ENCODE data around the gene BAG5. TPM values are rescaled to one million over a fixed set of nuclear protein-coding genes. Genes with fewer than 3 reads are reported as not detected.

Gene BAG5
- total RNA-seq, 1 experiment from 2014 or later, result 29.2 TPM

- TF ChIP-seq, protein P1, sequence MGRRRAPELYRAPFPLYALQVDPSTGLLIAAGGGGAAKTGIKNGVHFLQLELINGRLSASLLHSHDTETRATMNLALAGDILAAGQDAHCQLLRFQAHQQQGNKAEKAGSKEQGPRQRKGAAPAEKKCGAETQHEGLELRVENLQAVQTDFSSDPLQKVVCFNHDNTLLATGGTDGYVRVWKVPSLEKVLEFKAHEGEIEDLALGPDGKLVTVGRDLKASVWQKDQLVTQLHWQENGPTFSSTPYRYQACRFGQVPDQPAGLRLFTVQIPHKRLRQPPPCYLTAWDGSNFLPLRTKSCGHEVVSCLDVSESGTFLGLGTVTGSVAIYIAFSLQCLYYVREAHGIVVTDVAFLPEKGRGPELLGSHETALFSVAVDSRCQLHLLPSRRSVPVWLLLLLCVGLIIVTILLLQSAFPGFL (CRISPR knock-in tag; IDR thresholded peaks at IDR 0.05; ENCODE audit: borderline replicate concordance), result no peak
- TF ChIP-seq ZNF232 (CRISPR knock-in tag; IDR thresholded peaks at IDR 0.05), result peak; percentile 30; the same call in 1 of the 2 replicates
- TF ChIP-seq MXD4 (CRISPR knock-in tag; IDR thresholded peaks at IDR 0.05; ENCODE audit: borderline replicate concordance), result no peak
- TF ChIP-seq ZBTB21 (CRISPR knock-in tag; IDR thresholded peaks at IDR 0.05; ENCODE audit: borderline replicate concordance), result peak; percentile 86
- 0 out of 2 replicates have a peak, but pooled peaks have one; percentile 31 for TF ChIP-seq TP53 (CRISPR knock-in tag; IDR thresholded peaks at IDR 0.05)
- TF ChIP-seq GABPB1 (CRISPR knock-in tag; IDR thresholded peaks at IDR 0.05), result no peak
- TF ChIP-seq HMGA2 (CRISPR knock-in tag; IDR thresholded peaks at IDR 0.05), result no peak
- TF ChIP-seq, protein P2, sequence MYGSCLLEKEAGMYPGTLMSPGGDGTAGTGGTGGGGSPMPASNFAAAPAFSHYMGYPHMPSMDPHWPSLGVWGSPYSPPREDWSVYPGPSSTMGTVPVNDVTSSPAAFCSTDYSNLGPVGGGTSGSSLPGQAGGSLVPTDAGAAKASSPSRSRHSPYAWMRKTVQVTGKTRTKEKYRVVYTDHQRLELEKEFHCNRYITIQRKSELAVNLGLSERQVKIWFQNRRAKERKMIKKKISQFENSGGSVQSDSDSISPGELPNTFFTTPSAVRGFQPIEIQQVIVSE (CRISPR knock-in tag; IDR thresholded peaks at IDR 0.05; ENCODE audit: borderline replicate concordance), result no peak
- peak; percentile 76; the same call in 1 of the 2 replicates for TF ChIP-seq FOXK1 (CRISPR knock-in tag; IDR thresholded peaks at IDR 0.05)
- TF ChIP-seq CREM (CRISPR knock-in tag; IDR thresholded peaks at IDR 0.05), result peak; percentile 50; the same call in 1 of the 2 replicates
- TF ChIP-seq, protein P3, sequence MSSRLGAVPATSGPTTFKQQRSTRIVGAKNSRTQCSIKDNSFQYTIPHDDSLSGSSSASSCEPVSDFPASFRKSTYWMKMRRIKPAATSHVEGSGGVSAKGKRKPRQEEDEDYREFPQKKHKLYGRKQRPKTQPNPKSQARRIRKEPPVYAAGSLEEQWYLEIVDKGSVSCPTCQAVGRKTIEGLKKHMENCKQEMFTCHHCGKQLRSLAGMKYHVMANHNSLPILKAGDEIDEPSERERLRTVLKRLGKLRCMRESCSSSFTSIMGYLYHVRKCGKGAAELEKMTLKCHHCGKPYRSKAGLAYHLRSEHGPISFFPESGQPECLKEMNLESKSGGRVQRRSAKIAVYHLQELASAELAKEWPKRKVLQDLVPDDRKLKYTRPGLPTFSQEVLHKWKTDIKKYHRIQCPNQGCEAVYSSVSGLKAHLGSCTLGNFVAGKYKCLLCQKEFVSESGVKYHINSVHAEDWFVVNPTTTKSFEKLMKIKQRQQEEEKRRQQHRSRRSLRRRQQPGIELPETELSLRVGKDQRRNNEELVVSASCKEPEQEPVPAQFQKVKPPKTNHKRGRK (CRISPR knock-in tag; IDR thresholded peaks at IDR 0.05; ENCODE audit: borderline replicate concordance), result no peak
Observed at GRCh38 chr14:103521951-103522563, 40.4 kb downstream of the BAG5 start (continued).

GRCh38 chr14:103521438-103521950 lies 41.0 kb downstream of the BAG5 start:
- TF ChIP-seq, protein P4, sequence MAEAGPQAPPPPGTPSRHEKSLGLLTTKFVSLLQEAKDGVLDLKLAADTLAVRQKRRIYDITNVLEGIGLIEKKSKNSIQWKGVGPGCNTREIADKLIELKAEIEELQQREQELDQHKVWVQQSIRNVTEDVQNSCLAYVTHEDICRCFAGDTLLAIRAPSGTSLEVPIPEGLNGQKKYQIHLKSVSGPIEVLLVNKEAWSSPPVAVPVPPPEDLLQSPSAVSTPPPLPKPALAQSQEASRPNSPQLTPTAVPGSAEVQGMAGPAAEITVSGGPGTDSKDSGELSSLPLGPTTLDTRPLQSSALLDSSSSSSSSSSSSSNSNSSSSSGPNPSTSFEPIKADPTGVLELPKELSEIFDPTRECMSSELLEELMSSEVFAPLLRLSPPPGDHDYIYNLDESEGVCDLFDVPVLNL (CRISPR knock-in tag; IDR thresholded peaks at IDR 0.05; ENCODE audit: borderline replicate concordance, low read depth), result peak; percentile 35; the same call in 1 of the 2 replicates
- TF ChIP-seq, protein P5, sequence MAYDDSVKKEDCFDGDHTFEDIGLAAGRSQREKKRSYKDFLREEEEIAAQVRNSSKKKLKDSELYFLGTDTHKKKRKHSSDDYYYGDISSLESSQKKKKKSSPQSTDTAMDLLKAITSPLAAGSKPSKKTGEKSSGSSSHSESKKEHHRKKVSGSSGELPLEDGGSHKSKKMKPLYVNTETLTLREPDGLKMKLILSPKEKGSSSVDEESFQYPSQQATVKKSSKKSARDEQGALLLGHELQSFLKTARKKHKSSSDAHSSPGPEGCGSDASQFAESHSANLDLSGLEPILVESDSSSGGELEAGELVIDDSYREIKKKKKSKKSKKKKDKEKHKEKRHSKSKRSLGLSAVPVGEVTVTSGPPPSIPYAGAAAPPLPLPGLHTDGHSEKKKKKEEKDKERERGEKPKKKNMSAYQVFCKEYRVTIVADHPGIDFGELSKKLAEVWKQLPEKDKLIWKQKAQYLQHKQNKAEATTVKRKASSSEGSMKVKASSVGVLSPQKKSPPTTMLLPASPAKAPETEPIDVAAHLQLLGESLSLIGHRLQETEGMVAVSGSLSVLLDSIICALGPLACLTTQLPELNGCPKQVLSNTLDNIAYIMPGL (CRISPR knock-in tag; IDR thresholded peaks at IDR 0.05), result no peak
- TF ChIP-seq, protein P6, sequence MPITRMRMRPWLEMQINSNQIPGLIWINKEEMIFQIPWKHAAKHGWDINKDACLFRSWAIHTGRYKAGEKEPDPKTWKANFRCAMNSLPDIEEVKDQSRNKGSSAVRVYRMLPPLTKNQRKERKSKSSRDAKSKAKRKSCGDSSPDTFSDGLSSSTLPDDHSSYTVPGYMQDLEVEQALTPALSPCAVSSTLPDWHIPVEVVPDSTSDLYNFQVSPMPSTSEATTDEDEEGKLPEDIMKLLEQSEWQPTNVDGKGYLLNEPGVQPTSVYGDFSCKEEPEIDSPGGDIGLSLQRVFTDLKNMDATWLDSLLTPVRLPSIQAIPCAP (CRISPR knock-in tag; IDR thresholded peaks at IDR 0.05), result peak; percentile 33; the same call in 1 of the 2 replicates
- TF ChIP-seq, protein P7, sequence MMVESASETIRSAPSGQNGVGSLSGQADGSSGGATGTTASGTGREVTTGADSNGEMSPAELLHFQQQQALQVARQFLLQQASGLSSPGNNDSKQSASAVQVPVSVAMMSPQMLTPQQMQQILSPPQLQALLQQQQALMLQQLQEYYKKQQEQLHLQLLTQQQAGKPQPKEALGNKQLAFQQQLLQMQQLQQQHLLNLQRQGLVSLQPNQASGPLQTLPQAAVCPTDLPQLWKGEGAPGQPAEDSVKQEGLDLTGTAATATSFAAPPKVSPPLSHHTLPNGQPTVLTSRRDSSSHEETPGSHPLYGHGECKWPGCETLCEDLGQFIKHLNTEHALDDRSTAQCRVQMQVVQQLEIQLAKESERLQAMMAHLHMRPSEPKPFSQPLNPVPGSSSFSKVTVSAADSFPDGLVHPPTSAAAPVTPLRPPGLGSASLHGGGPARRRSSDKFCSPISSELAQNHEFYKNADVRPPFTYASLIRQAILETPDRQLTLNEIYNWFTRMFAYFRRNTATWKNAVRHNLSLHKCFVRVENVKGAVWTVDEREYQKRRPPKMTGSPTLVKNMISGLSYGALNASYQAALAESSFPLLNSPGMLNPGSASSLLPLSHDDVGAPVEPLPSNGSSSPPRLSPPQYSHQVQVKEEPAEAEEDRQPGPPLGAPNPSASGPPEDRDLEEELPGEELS (CRISPR knock-in tag; IDR thresholded peaks at IDR 0.05), result peak; percentile 24; the same call in 1 of the 2 replicates
- no peak for TF ChIP-seq PRRX2 (CRISPR knock-in tag; IDR thresholded peaks at IDR 0.05)
- peaks cover 22% of the 10 kb centered on the region for H3K4me1 Mint-ChIP-seq
- no peak overlapping the region for H3K4me3 Mint-ChIP-seq
- POLR2A ChIA-PET, result interaction anchor here (1.3 to 8.3 kb wide), 3 partner anchors 8 to 20 kb away, joined by 4 to 65 read pairs (median 5); partner anchors contain the start of gene TRMT61A
- ATAC-seq, result no peak
- peaks cover 27% of the 10 kb centered on the region for H3K27me3 Mint-ChIP-seq (ENCODE audit: low read depth)
- CTCF ChIA-PET, result interaction anchor here (0.6 to 12.2 kb wide), 12 partner anchors 8 to 417 kb away, joined by 3 to 455 read pairs (median 8); partner anchors contain the start of genes BAG5 and TRMT61A
- H3K27ac Mint-ChIP-seq, result no peak overlapping the region
- H3K9me3 Mint-ChIP-seq, result no peaks in the 10 kb centered on the region
- peaks cover 12% of the 10 kb centered on the region for H3K36me3 Mint-ChIP-seq
- peak; percentile 33 for DNase-seq (ENCODE audit: low spot score)

Measured in WTC11 (cell line).